Fibroblast of villous mesenchyme (primary cell): Measurements from ENCODE around the gene RBMS3. TPM values are rescaled to one million over a fixed set of nuclear protein-coding genes. Genes with fewer than 3 reads are reported as not detected.
"Not testable (repeated sequence)": the region's sequence is repeated elsewhere in the genome, so short reads cannot be mapped to it uniquely, and the experiment has no call there.

ENCODE experiments used
- DNase-seq: peaks from one replicate; pipeline ENCODE4 v3.0.0-alpha.2; 2010; ENCODE audit warnings: low read depth
- H3K4me3 ChIP-seq: 2 replicates; pipeline ENCODE4 v1.5.1; 2011; ENCODE audit warnings: low read depth, mild to moderate bottlenecking, low read length
- CTCF ChIP-seq: IDR thresholded peaks from 2 replicates; pipeline ENCODE4 v1.5.1; 2012; ENCODE audit warnings: low read depth, mild to moderate bottlenecking, low read length; ENCODE audit not compliant: insufficient read depth
- total RNA-seq: library from RNA; depleted of rRNA; stranded (reverse); fragments of >200 nt; gene quantifications from 2 replicates; pipeline ENCODE4 v1.2.3, GENCODE V29; 2012

The RBMS3 gene
- total RNA-seq, 1 donor, result 85.9 TPM

DNA sequence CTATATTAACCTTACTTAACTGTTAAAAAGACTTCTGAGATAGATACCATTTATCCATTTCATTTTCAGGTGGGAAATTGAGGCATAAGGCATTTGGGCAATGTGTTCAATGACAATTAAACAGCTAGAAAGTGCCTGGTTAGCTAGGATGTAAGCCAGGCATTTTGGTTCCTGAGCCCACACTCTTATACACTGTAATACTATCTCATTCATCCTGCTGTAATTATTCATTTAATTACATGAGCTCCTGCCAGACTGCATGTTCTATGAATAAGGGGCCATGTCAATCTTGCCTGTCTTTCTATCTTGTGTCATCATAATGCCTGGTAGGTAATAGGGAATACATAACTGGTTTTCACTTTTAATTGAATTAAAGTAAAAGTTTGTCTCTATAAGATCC, 74.0 kb downstream of the RBMS3 start:
- H3K4me3 ChIP-seq, result no peak overlapping the region
- no peak for TF ChIP-seq CTCF
- no peak for DNase-seq

DNA sequence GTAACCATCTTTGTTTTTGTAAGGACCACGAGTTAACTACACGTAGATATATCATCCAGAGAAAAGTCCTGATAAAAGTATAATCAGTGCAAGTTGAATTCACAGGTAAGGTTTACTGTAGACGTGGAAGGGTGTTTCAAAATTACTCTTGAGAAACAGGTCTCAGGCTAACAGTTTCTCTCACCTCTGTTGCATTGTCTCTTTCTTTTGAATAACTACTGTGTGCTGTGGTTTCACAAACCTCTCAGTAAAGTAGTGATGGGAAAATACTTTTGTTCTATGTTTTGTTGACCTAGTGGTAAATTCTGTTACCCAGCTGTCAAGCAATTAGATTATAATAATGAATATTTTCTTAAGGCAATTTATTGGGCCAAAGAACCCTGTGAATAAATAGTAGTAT, 75.2 kb downstream of the RBMS3 start:
- no peak for TF ChIP-seq CTCF

GRCh38 chr3:29360289-29360688, 79.4 kb downstream of the RBMS3 start:
- DNase-seq, H3K4me3 ChIP-seq: not testable (repeated sequence)

More for the DNA sequence above, 75.2 kb downstream of the RBMS3 start:
- H3K4me3 ChIP-seq, result no peak overlapping the region
- no peak for DNase-seq

GRCh38 chr3:29363110-29363509, 82.2 kb downstream of the RBMS3 start:
- DNase-seq, result peak; percentile 50
- H3K4me3 ChIP-seq, result no peak overlapping the region

DNA sequence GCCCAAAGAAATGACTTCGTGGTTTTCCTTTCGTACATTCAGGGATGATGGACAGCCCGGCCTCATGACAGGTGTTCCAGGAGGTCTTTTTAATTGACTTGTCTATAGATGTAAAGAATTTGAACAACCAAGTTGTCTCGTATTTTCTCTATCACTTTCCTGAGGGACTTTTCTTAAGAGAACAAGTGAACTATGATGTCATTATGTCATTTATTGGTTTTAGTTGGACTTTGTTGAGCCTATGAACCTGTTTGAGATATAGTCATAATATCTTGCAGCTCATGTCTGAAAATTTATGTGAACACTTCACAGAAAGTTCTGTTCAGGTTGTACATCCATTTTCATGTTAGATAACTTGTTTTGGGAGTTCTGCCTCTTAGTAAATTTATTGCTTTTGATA, 89.2 kb downstream of the RBMS3 start:
- no peak for TF ChIP-seq CTCF
- no peak overlapping the region for H3K4me3 ChIP-seq
- DNase-seq, result no peak

More at GRCh38 chr3:29363110-29363509, 82.2 kb downstream of the RBMS3 start:
- no peak for TF ChIP-seq CTCF

- TF ChIP-seq CTCF, result no peak
- DNase-seq, result no peak
- no peak overlapping the region for H3K4me3 ChIP-seq
Observed at GRCh38 chr3:29370476-29371420, 89.9 kb downstream of the RBMS3 start.

DNA sequence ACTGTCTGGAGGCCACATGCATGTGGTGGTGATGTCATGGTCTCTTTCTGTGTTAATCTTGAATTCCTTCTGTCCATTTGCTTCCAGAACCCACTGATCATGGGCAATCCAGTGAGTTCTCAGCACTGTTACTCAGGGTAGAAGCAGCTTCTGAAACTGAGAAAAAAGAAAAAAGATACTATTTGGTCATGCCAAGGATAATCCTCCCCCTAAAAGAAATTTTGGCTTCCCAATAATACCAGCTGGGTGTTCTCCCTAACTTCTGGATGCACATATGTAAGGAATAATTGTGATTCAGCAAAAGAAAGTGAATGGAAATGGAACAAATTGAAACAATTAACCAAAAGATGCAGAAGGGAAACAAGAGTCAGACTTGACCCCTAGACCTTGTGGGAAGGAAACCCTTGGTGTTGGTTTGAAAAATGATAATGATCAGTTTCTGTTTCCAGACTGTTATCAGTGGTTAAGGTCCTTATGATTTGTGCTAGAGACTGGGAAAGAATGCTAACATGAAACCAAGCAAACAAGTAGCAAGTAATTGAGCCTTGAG, 92.3 kb downstream of the RBMS3 start:
- DNase-seq, result peak; percentile 78
- TF ChIP-seq CTCF, result no peak
- H3K4me3 ChIP-seq, result no peak overlapping the region
